Skeletal muscle tissue (tissue), 4 donors: ENCODE results near the gene CTIF. TPM values are rescaled to one million over a fixed set of nuclear protein-coding genes. Genes with fewer than 3 reads are reported as not detected.

Experiments used
- H3K27ac ChIP-seq: one replicate; pipeline ENCODE4 v1.7.0; 2013; ENCODE audit warnings: mild to moderate bottlenecking, low read depth, low read length, inconsistent platforms
- H3K27me3 ChIP-seq, 3 donors: one replicate each; pipeline ENCODE4 v1.7.0; 2013; ENCODE audit warnings: low read length in 3 of 3; ENCODE audit not compliant: control insufficient read depth in 3 of 3, insufficient read depth in 3 of 3
- H3K36me3 ChIP-seq, 3 donors: one replicate each; pipeline ENCODE4 v1.7.0; 2013; ENCODE audit warnings: low read length in 3 of 3; ENCODE audit not compliant: control insufficient read depth in 3 of 3, insufficient read depth in 3 of 3
- H3K4me1 ChIP-seq, 3 donors: one replicate each; pipeline ENCODE4 v1.7.0; 2013; ENCODE audit warnings: low read length in 3 of 3, mild to moderate bottlenecking in 3 of 3; ENCODE audit not compliant: control insufficient read depth in 3 of 3, insufficient read depth in 3 of 3
- H3K4me3 ChIP-seq, 3 donors: one replicate each; pipeline ENCODE4 v1.7.0; 2013; ENCODE audit warnings: low read length in 3 of 3
- H3K9ac ChIP-seq, 3 donors: one replicate each; pipeline ENCODE4 v1.7.0; 2013; ENCODE audit warnings: low read length in 3 of 3, mild to moderate bottlenecking in 3 of 3, moderate library complexity in 2 of 3, low read depth in 1 of 3
- H3K9me3 ChIP-seq, 3 donors: one replicate each; pipeline ENCODE4 v1.7.0; 2013; ENCODE audit warnings: low read length in 3 of 3; ENCODE audit not compliant: control insufficient read depth in 3 of 3
- total RNA-seq: library from RNA; depleted of rRNA; stranded (reverse); fragments of >200 nt; gene quantifications from one replicate; pipeline ENCODE4 v1.2.3, GENCODE V29; 2014
- donor health status: Osteomylitis.

The CTIF gene
- total RNA-seq, 1 donor from 2014 or later, result 16.7 TPM

DNA sequence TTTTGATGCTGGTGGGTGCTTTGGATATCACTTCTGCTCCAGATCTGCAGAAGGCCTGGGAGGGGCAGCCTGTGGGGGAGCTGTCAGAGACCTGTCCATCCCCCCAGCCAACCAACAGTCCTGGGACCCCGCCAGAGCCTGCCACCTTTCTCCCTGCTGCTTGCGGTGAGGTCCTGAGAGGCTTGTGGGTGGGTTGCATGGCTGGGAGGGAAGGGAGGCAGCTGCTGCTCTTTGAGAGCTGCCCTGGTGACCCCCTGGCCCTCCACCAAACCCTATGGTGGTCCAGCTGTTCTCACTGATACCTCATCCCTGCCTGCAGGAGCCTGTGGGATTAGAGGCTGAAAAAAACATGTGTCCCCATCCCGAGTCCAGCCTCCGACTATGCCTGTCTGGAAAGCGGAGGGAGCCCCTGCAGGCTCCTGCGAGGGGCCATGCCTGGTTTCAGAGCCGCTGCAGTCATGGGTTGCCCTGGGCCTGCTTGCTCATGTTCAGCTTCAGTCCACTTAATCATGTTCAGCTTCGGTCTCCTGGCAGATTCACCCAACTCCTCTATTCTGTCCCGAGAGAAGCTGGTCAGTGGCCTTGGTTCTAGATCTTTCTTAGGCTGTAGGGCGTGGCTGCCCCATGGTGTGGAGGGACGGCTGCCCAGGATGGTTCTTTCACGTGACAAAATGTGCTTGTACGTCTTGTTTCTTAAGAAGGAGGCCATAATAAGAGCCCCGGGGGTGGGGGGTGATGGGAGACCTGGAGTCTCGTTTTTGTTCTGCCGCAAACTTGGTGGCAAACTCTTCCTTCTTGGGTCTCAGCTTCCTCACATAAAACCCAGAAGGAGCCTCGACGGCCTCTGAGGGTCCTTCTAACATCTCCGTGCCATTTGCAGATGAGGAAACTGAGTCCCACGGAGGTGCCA lies 98.5 kb downstream of the CTIF start:
- Histone ChIP-seq H3K27ac (no peak overlapping the region), H3K36me3 (peaks cover 0 to 6% (median 2%) of the 10 kb centered on the region in 3 donors), H3K4me1 (peaks cover 6 to 30% (median 26%) of the 10 kb centered on the region in 3 donors), H3K9ac (no peak overlapping the region), H3K4me3 (no peak overlapping the region), H3K27me3 (no peaks in the 10 kb centered on the region), H3K9me3 (no peaks in the 10 kb centered on the region)

DNA sequence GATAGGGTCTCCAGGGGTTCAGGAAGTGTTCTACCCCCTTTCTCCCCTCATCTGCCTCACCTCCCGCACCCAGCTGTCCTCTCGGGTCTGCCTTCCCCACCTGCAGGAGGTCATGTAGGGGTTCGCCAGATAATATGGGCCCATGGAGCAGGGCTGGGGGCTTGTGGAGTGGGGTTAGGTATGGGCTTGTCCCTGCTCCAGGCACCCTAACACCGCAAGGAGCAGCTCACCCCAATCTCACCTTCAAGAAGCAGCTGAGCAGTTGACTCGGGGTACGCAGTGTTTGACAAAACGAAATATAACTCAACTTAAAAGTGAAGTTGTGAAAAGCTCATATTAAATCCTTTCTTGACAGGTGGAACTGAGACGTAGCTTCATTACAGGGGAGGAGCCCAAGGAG lies 99.6 kb downstream of the CTIF start:
- peaks cover 0 to 6% (median 2%) of the 10 kb centered on the region in 3 donors for H3K36me3 ChIP-seq
- H3K27ac ChIP-seq, result no peak overlapping the region
- peaks cover 6 to 30% (median 26%) of the 10 kb centered on the region in 3 donors for H3K4me1 ChIP-seq
- H3K9me3 ChIP-seq, result peaks cover 0 to 2% (median 0%) of the 10 kb centered on the region in 3 donors
- H3K9ac ChIP-seq, result no peak overlapping the region
- no peaks in the 10 kb centered on the region for H3K27me3 ChIP-seq
- H3K4me3 ChIP-seq, result no peak overlapping the region

- H3K27ac ChIP-seq, result no peak overlapping the region
- no peak overlapping the region for H3K4me3 ChIP-seq
- peaks cover 0 to 6% (median 2%) of the 10 kb centered on the region in 3 donors for H3K36me3 ChIP-seq
- H3K9me3 ChIP-seq, result peaks cover 0 to 2% (median 0%) of the 10 kb centered on the region in 3 donors
- peaks cover 6 to 30% (median 26%) of the 10 kb centered on the region in 3 donors for H3K4me1 ChIP-seq
- no peak overlapping the region for H3K9ac ChIP-seq
- no peaks in the 10 kb centered on the region for H3K27me3 ChIP-seq
Measured at GRCh38 chr18:48638896-48639771, 100.3 kb downstream of the CTIF start.

- H3K27me3 ChIP-seq, result no peaks in the 10 kb centered on the region
- H3K9ac ChIP-seq, result no peak overlapping the region
- H3K36me3 ChIP-seq, result peaks cover 0 to 6% (median 2%) of the 10 kb centered on the region in 3 donors
- peaks cover 6 to 26% (median 23%) of the 10 kb centered on the region in 3 donors for H3K4me1 ChIP-seq
- H3K4me3 ChIP-seq, result no peak overlapping the region
- H3K9me3 ChIP-seq, result peaks cover 0 to 2% (median 0%) of the 10 kb centered on the region in 3 donors
- no peak overlapping the region for H3K27ac ChIP-seq
Measured at GRCh38 chr18:48639772-48640432, 101.1 kb downstream of the CTIF start.

- no peaks in the 10 kb centered on the region for H3K27me3 ChIP-seq
- no peak overlapping the region for H3K4me3 ChIP-seq
- peaks cover 6 to 26% (median 23%) of the 10 kb centered on the region in 3 donors for H3K4me1 ChIP-seq
- H3K9me3 ChIP-seq, result peaks cover 0 to 2% (median 0%) of the 10 kb centered on the region in 3 donors
- no peak overlapping the region for H3K9ac ChIP-seq
- peaks cover 0 to 6% (median 2%) of the 10 kb centered on the region in 3 donors for H3K36me3 ChIP-seq
- no peak overlapping the region for H3K27ac ChIP-seq
Measured at GRCh38 chr18:48640566-48641270, 101.9 kb downstream of the CTIF start.

- Histone ChIP-seq H3K4me1 (peaks cover 6 to 26% (median 23%) of the 10 kb centered on the region in 3 donors), H3K9me3 (peaks cover 0 to 2% (median 0%) of the 10 kb centered on the region in 3 donors), H3K27ac (no peak overlapping the region), H3K36me3 (peaks cover 0 to 4% (median 1%) of the 10 kb centered on the region in 3 donors), H3K9ac (no peak overlapping the region), H3K27me3 (no peaks in the 10 kb centered on the region), H3K4me3 (no peak overlapping the region)
Measured at GRCh38 chr18:48641981-48642380, 103.2 kb downstream of the CTIF start.

GRCh38 chr18:48642503-48642902 lies 103.7 kb downstream of the CTIF start:
- no peak overlapping the region for H3K9ac ChIP-seq

DNA sequence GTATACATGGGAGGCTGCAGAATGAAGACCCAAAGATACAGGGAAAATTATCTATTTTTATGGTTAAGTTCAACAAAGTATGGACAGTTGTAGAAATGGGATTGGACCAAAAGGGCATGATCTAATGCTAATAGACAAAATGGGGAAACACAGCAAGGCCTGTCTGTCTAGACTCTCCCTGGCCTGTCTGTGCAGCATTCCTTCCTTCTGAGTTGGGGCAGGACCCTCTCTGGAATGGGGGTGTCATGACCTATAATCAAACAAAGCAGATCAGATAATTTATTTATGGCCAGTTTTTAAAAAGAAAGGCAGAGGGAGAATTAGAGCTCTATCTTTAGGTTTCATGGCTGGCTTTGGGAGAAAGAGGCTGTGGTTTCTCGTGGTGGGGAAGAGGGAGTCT lies 104.4 kb downstream of the CTIF start:
- no peak overlapping the region for H3K27ac ChIP-seq

More at GRCh38 chr18:48642503-48642902, 103.7 kb downstream of the CTIF start:
- Histone ChIP-seq H3K36me3 (peaks cover 0 to 2% (median 0%) of the 10 kb centered on the region in 3 donors), H3K27ac (no peak overlapping the region), H3K9me3 (peaks cover 0 to 2% (median 0%) of the 10 kb centered on the region in 3 donors), H3K4me1 (peaks cover 6 to 26% (median 23%) of the 10 kb centered on the region in 3 donors), H3K4me3 (no peak overlapping the region), H3K27me3 (no peaks in the 10 kb centered on the region)

DNA sequence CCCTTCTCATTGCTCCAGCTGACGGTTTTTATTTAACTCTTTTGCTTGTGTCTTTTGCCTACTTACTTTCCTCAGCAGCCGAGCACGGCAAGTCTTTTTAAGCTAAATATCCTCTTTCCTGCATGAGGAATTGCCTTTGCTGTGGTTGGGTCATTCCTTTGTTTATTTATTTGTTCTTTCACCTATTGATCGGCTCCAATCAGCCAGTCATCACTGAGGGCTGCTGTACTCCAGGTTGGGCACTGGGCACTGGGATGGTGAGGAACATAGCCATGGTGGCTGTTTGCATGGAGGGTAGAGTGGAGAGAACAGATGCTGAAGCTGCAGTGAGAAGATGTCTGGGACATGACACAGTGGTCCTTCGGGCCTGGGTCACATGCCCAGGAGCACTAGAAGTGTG lies 105.2 kb downstream of the CTIF start:
- Histone ChIP-seq H3K9me3 (peaks cover 0 to 2% (median 0%) of the 10 kb centered on the region in 3 donors), H3K4me1 (peaks cover 6 to 23% (median 21%) of the 10 kb centered on the region in 3 donors), H3K27me3 (no peaks in the 10 kb centered on the region), H3K9ac (no peak overlapping the region), H3K36me3 (peaks cover 0 to 2% (median 0%) of the 10 kb centered on the region in 3 donors), H3K27ac (no peak overlapping the region), H3K4me3 (no peak overlapping the region)

More for the DNA sequence above, 104.4 kb downstream of the CTIF start:
- Histone ChIP-seq H3K27me3 (no peaks in the 10 kb centered on the region), H3K4me3 (no peak overlapping the region), H3K9me3 (peaks cover 0 to 2% (median 0%) of the 10 kb centered on the region in 3 donors), H3K9ac (no peak overlapping the region), H3K4me1 (peaks cover 6 to 26% (median 23%) of the 10 kb centered on the region in 3 donors), H3K36me3 (peaks cover 0 to 2% (median 0%) of the 10 kb centered on the region in 3 donors)
